ENCODE data around the gene NPW.
A peak's percentile ranks its signal among the peaks of the same experiment; 100 is the strongest.

Gene NPW

GRCh38 chr16:2006317-2006716, 13.3 kb upstream of the NPW start:
- no peak overlapping the region for H3K4me3 ChIP-seq (ENCODE audit: low read length)

DNA sequence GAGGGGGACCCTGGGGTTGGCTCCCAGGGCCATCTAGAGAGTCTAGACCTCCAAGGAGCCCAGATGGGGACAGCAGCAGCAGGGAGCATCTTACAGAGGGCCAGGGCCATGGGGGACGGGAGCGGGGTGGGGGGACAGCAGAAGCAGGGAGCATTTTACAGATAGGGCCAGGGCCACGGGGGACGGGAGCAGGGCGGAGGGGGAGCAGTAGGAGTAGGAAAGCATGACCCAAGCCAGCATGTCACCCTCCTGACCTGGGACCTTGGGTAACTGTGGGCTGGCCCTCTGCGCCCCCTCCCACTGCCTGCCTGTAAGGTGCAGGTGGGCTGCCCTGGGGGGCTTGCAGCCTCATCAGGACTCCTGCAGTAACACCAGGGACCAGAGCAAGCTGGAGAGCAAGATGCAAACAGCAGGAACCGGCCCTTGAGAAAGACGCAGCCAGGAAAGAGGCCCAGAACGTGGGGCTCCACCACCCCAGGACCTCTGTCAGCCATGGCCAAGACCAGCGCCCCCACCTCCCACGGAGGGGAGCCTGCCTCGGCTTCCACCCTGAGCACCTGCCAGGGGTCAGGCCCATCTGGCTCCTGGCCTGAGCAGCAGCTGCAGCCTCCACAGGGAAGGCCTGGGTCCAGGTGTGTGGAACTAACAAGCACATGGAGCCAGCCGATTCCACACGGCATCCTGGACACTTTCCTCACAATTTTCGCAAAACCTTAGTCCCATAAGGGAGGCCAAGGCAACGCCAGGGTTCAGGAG, 12.3 kb upstream of the NPW start:
- TF ChIP-seq EZH2phosphoT487 (IDR thresholded peaks at IDR 0.05; ENCODE audit: low read depth), result no peak
- TF ChIP-seq, protein P1, sequence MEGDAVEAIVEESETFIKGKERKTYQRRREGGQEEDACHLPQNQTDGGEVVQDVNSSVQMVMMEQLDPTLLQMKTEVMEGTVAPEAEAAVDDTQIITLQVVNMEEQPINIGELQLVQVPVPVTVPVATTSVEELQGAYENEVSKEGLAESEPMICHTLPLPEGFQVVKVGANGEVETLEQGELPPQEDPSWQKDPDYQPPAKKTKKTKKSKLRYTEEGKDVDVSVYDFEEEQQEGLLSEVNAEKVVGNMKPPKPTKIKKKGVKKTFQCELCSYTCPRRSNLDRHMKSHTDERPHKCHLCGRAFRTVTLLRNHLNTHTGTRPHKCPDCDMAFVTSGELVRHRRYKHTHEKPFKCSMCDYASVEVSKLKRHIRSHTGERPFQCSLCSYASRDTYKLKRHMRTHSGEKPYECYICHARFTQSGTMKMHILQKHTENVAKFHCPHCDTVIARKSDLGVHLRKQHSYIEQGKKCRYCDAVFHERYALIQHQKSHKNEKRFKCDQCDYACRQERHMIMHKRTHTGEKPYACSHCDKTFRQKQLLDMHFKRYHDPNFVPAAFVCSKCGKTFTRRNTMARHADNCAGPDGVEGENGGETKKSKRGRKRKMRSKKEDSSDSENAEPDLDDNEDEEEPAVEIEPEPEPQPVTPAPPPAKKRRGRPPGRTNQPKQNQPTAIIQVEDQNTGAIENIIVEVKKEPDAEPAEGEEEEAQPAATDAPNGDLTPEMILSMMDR (IDR thresholded peaks at IDR 0.05; ENCODE audit: low read depth, low read length), result no peak
- Histone ChIP-seq H3K27me3 (ENCODE audit: low read depth, low read length) (no peaks in the 10 kb centered on the region), H3K4me3 (ENCODE audit: low read length) (peak overlapping the region; percentile 95; the same call in 1 of the 2 replicates), H2AFZ (ENCODE audit: low read depth, low read length) (no peak overlapping the region), H3K4me2 (ENCODE audit: low read length) (peak overlapping the region; percentile 99), H3K36me3 (replicated peaks; ENCODE audit: low read depth, low read length) (peaks cover 23% of the 10 kb centered on the region), H4K20me1 (ENCODE audit: insufficient read depth, low read length) (peaks cover 60% of the 10 kb centered on the region), H3K9me3 (ENCODE audit: insufficient read depth, low read length) (no peaks in the 10 kb centered on the region), H3K27ac (ENCODE audit: low read length) (no peak overlapping the region), H3K79me2 (ENCODE audit: low read length) (peaks cover 80% of the 10 kb centered on the region), H3K4me1 (ENCODE audit: low read length) (peaks cover 29% of the 10 kb centered on the region), H3K9ac (ENCODE audit: low read length) (no peak overlapping the region)

More at GRCh38 chr16:2006317-2006716, 13.3 kb upstream of the NPW start:
- Histone ChIP-seq H3K4me1 (ENCODE audit: low read length) (peaks cover 29% of the 10 kb centered on the region), H4K20me1 (ENCODE audit: insufficient read depth, low read length) (peaks cover 60% of the 10 kb centered on the region), H3K4me2 (ENCODE audit: low read length) (no peak overlapping the region), H3K36me3 (replicated peaks; ENCODE audit: low read depth, low read length) (peaks cover 33% of the 10 kb centered on the region), H3K9ac (ENCODE audit: low read length) (no peak overlapping the region), H3K27ac (ENCODE audit: low read length) (no peak overlapping the region), H3K9me3 (ENCODE audit: insufficient read depth, low read length) (no peaks in the 10 kb centered on the region), H3K79me2 (ENCODE audit: low read length) (peaks cover 80% of the 10 kb centered on the region), H2AFZ (ENCODE audit: low read depth, low read length) (no peak overlapping the region), H3K27me3 (ENCODE audit: low read depth, low read length) (no peaks in the 10 kb centered on the region)
- no peak for TF ChIP-seq EZH2phosphoT487 (IDR thresholded peaks at IDR 0.05; ENCODE audit: low read depth)
- TF ChIP-seq, protein P1 (IDR thresholded peaks at IDR 0.05; ENCODE audit: low read depth, low read length), result no peak

GRCh38 chr16:2008009-2008526, 11.5 kb upstream of the NPW start:
- H3K4me1 ChIP-seq (ENCODE audit: low read length), result peaks cover 29% of the 10 kb centered on the region
- H3K27me3 ChIP-seq (ENCODE audit: low read depth, low read length), result no peaks in the 10 kb centered on the region
- no peak for TF ChIP-seq EZH2phosphoT487 (IDR thresholded peaks at IDR 0.05; ENCODE audit: low read depth)
- H4K20me1 ChIP-seq (ENCODE audit: insufficient read depth, low read length), result peaks cover 59% of the 10 kb centered on the region
- no peaks in the 10 kb centered on the region for H3K9me3 ChIP-seq (ENCODE audit: insufficient read depth, low read length)
- H3K36me3 ChIP-seq (replicated peaks; ENCODE audit: low read depth, low read length), result peaks cover 18% of the 10 kb centered on the region
- peak overlapping the region; percentile 87 for H3K9ac ChIP-seq (ENCODE audit: low read length)
- H3K4me2 ChIP-seq (ENCODE audit: low read length), result peak overlapping the region; percentile 99
- H3K4me3 ChIP-seq (ENCODE audit: low read length), result peak overlapping the region; percentile 95
- peaks cover 76% of the 10 kb centered on the region for H3K79me2 ChIP-seq (ENCODE audit: low read length)
- no peak overlapping the region for H2AFZ ChIP-seq (ENCODE audit: low read depth, low read length)
- H3K27ac ChIP-seq (ENCODE audit: low read length), result peak overlapping the region; percentile 68

DNA sequence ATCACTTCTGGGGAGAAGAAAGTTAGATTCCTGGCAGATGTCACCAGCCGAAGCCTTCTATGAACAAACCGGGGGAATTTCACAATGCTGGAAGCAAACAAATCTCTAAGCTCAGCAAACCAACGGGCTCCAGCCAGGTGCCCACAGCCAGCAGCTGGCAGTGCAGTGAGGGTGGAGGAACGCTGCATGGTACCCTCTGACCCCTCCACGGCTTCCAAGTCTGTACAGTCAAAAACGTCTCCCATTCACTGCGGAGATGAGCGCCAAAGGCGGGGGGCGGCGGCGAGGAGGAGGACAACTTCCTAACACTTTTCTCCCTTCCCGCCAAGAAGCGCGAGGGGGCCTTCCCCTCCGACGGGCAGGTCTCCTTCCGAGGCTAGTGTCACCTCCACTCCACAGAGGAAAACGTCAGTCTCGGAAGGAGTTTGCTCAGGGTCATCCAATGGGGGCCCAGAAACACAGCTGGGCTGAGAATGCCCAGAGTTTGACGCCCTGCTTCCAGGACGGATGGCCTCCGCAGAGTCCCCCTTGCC, 10.9 kb upstream of the NPW start:
- peak overlapping the region; percentile 99 for H3K4me2 ChIP-seq (ENCODE audit: low read length)
- no peaks in the 10 kb centered on the region for H3K27me3 ChIP-seq (ENCODE audit: low read depth, low read length)
- peak overlapping the region; percentile 95 for H3K4me3 ChIP-seq (ENCODE audit: low read length)
- H4K20me1 ChIP-seq (ENCODE audit: insufficient read depth, low read length), result peaks cover 53% of the 10 kb centered on the region
- no peak overlapping the region for H2AFZ ChIP-seq (ENCODE audit: low read depth, low read length)
- H3K9me3 ChIP-seq (ENCODE audit: insufficient read depth, low read length), result no peaks in the 10 kb centered on the region
- TF ChIP-seq, protein P1 (IDR thresholded peaks at IDR 0.05; ENCODE audit: low read depth, low read length), result no peak
- no peak for TF ChIP-seq EZH2phosphoT487 (IDR thresholded peaks at IDR 0.05; ENCODE audit: low read depth)
- peaks cover 29% of the 10 kb centered on the region for H3K4me1 ChIP-seq (ENCODE audit: low read length)
- H3K36me3 ChIP-seq (replicated peaks; ENCODE audit: low read depth, low read length), result peaks cover 12% of the 10 kb centered on the region
- H3K9ac ChIP-seq (ENCODE audit: low read length), result peak overlapping the region; percentile 87
- peaks cover 70% of the 10 kb centered on the region for H3K79me2 ChIP-seq (ENCODE audit: low read length)
- H3K27ac ChIP-seq (ENCODE audit: low read length), result peak overlapping the region; percentile 68
